Osteoblast (primary cell): Measurements from ENCODE around the gene FAM200A. TPM values are rescaled to one million over a fixed set of nuclear protein-coding genes. Genes with fewer than 3 reads are reported as not detected.
A peak's percentile ranks its signal among the peaks of the same experiment; 100 is the strongest.
"Not testable (repeated sequence)": the region's sequence is repeated elsewhere in the genome, so short reads cannot be mapped to it uniquely, and the experiment has no call there.

Experiments used
- DNase-seq: peaks from one replicate; pipeline ENCODE4 v3.0.0; 2011; ENCODE audit warnings: low spot score, mixed read lengths; ENCODE audit not compliant: insufficient read length; ENCODE audit errors: missing footprints
- H2AFZ ChIP-seq: 2 replicates; pipeline ENCODE4 v1.6.0; 2011; ENCODE audit warnings: mild to moderate bottlenecking, low read length
- H3K27ac ChIP-seq: 2 replicates; pipeline ENCODE4 v1.5.1; 2011; ENCODE audit warnings: mild to moderate bottlenecking, low read depth, low read length, moderate library complexity
- H3K27me3 ChIP-seq: 2 replicates; pipeline ENCODE4 v1.6.0; 2012; ENCODE audit warnings: mild to moderate bottlenecking, control low read depth, inconsistent platforms, low read length, moderate library complexity; ENCODE audit not compliant: insufficient read depth
- H3K36me3 ChIP-seq: 2 replicates; pipeline ENCODE4 v1.5.1; 2011; ENCODE audit warnings: mild to moderate bottlenecking, low read length, control low read depth, moderate library complexity; ENCODE audit not compliant: insufficient read depth
- H3K4me1 ChIP-seq: 2 replicates; pipeline ENCODE4 v1.5.1; 2011; ENCODE audit warnings: mild to moderate bottlenecking, low read length, control low read depth, moderate library complexity; ENCODE audit not compliant: insufficient read depth
- H3K4me2 ChIP-seq: 2 replicates; pipeline ENCODE4 v1.6.0; 2011; ENCODE audit warnings: mild to moderate bottlenecking, low read length; ENCODE audit not compliant: insufficient read depth
- H3K4me3 ChIP-seq: fragments of 200-600 bp; sonication (generic); 3 replicates; pipeline ENCODE4 v1.5.1; 2012; ENCODE audit warnings: mild to moderate bottlenecking, low read length, inconsistent platforms; ENCODE audit not compliant: insufficient read depth
- H3K79me2 ChIP-seq: 2 replicates; pipeline ENCODE4 v1.6.0; 2012; ENCODE audit warnings: mild to moderate bottlenecking, low read length, control low read depth, inconsistent platforms; ENCODE audit not compliant: insufficient read depth
- H3K9me3 ChIP-seq: 2 replicates; pipeline ENCODE4 v1.5.1; 2011; ENCODE audit warnings: low read depth, low read length, control low read depth
- H4K20me1 ChIP-seq: 2 replicates; pipeline ENCODE4 v1.6.0; 2012; ENCODE audit warnings: mild to moderate bottlenecking, low read length, control low read depth; ENCODE audit not compliant: insufficient read depth
- total RNA-seq: library from RNA; depleted of rRNA; stranded (reverse); fragments of >200 nt; gene quantifications from 2 replicates; pipeline ENCODE4 v1.2.3, GENCODE V29; 2012
- TF ChIP-seq, protein P1 (sequence below): IDR thresholded peaks from 2 replicates; pipeline ENCODE4 v1.5.1; 2011; ENCODE audit warnings: mild to moderate bottlenecking, low read depth, low read length, moderate library complexity; ENCODE audit errors: extremely low read depth

FAM200A gene
- total RNA-seq, 1 donor = 7.6 TPM

DNA sequence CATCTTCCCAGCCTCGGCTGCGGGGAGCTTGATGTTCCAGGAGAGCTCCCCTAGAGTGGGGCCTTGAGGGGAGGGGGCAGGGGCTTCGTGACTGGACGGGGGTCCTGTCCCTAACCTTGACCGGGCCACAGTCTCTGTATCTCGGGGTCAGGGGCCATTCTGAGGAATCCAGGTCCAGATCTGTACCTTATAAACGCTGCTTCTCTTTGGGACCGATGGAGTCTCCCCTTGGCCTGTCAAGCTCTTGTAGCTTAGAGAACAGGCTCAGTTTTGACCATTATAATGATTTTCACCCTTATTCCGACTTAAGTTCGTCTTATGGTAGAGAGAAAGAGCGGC, 46.6 kb downstream of the FAM200A start:
- H3K4me3 ChIP-seq = peak overlapping the region; percentile 93
- no peaks in the 10 kb centered on the region for H3K9me3 ChIP-seq
- TF ChIP-seq, protein P1, sequence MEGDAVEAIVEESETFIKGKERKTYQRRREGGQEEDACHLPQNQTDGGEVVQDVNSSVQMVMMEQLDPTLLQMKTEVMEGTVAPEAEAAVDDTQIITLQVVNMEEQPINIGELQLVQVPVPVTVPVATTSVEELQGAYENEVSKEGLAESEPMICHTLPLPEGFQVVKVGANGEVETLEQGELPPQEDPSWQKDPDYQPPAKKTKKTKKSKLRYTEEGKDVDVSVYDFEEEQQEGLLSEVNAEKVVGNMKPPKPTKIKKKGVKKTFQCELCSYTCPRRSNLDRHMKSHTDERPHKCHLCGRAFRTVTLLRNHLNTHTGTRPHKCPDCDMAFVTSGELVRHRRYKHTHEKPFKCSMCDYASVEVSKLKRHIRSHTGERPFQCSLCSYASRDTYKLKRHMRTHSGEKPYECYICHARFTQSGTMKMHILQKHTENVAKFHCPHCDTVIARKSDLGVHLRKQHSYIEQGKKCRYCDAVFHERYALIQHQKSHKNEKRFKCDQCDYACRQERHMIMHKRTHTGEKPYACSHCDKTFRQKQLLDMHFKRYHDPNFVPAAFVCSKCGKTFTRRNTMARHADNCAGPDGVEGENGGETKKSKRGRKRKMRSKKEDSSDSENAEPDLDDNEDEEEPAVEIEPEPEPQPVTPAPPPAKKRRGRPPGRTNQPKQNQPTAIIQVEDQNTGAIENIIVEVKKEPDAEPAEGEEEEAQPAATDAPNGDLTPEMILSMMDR = no peak
- DNase-seq = no peak
- peak overlapping the region; percentile 98 for H3K27ac ChIP-seq
- peaks cover 57% of the 10 kb centered on the region for H3K79me2 ChIP-seq
- no peaks in the 10 kb centered on the region for H4K20me1 ChIP-seq
- peak overlapping the region; percentile 92 for H3K4me2 ChIP-seq
- peaks cover 15% of the 10 kb centered on the region for H3K4me1 ChIP-seq
- H3K27me3 ChIP-seq = no peaks in the 10 kb centered on the region
- peak overlapping the region; percentile 99 for H2AFZ ChIP-seq
- H3K36me3 ChIP-seq = peaks cover 5% of the 10 kb centered on the region

DNA sequence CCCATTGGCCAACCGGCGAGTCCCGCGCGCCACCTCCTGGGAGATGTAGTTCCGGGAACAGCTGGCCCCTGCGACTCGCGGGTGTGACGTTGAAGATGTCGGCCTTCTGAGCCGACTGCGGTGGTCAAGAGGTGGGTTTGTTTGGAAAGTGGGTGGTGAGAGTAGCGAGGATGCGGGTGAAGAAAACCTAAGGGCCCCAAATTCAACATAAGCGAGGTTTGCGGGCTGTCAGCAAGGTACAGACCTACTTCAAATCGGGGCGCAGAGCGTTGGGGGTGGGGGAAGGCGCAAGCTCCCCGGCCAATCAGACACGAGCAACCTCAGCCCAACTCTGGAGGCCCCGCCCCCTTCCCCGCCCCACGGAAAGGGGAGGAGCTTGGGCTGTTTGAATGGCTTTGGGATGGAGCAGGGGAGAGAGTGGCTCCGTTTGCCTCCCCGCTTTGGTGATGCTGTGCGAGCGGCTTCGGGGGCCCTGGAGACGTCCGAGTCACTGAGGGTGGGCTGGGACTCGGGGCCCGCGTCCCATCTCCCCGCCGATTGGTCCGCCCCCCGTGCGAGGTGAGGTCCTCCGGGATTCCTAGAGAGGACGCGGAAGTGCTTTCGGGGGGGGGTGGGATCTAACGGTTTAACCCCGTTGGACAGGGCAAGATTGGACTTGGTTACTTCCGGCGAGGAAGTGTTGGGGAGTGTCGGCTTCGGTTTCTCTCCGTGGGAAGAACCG, 47.2 kb downstream of the FAM200A start, which contains the start of gene ZKSCAN5:
Gene ZKSCAN5, plus strand, starts transcription at position 60 of the 721 bp plus-strand sequence. CDS start 1,383 bp downstream, outside the sequence.
- Histone ChIP-seq H2AFZ (peak within 1 kb of the TSS; percentile 99), H4K20me1 (no peaks in the 10 kb centered on the region), H3K36me3 (peaks cover under 1% of the 10 kb centered on the region), H3K4me2 (peak within 1 kb of the TSS; percentile 92), H3K79me2 (peaks cover 58% of the 10 kb centered on the region), H3K27me3 (no peaks in the 10 kb centered on the region), H3K27ac (peak within 1 kb of the TSS; percentile 98), H3K9me3 (no peaks in the 10 kb centered on the region), H3K4me1 (peaks cover 15% of the 10 kb centered on the region), H3K4me3 (peak within 1 kb of the TSS; percentile 93)
- DNase-seq = peak; percentile 98
- TF ChIP-seq, protein P1 = no peak

DNA sequence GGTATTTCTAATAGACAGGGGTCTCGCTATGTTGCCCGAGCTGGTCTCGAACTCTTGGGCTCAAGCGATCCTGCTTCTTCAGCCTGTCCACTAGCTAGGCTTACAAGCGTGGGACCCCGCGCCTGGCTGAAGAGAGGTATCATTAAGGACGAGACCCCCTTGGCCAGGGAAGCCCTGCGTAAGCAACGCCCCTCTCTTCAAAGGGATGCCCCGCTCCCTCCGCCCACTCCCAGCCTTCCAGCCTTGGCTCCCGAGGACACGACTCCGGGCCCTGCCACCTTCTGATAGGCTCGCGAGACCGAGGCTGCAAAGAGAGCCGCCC, 47.7 kb downstream of the FAM200A start:
- peak; percentile 99 for DNase-seq
- peaks cover 4% of the 10 kb centered on the region for H4K20me1 ChIP-seq
- peak overlapping the region; percentile 99 for H2AFZ ChIP-seq
- H3K4me2 ChIP-seq = peak overlapping the region; percentile 92
- peak overlapping the region; percentile 98 for H3K27ac ChIP-seq
- peaks cover 58% of the 10 kb centered on the region for H3K79me2 ChIP-seq
- TF ChIP-seq, protein P1 = no peak
- H3K27me3 ChIP-seq = no peaks in the 10 kb centered on the region
- H3K9me3 ChIP-seq = no peaks in the 10 kb centered on the region
- H3K4me1 ChIP-seq = peaks cover 15% of the 10 kb centered on the region
- H3K36me3 ChIP-seq = no peaks in the 10 kb centered on the region
- H3K4me3 ChIP-seq = peak overlapping the region; percentile 93

DNA sequence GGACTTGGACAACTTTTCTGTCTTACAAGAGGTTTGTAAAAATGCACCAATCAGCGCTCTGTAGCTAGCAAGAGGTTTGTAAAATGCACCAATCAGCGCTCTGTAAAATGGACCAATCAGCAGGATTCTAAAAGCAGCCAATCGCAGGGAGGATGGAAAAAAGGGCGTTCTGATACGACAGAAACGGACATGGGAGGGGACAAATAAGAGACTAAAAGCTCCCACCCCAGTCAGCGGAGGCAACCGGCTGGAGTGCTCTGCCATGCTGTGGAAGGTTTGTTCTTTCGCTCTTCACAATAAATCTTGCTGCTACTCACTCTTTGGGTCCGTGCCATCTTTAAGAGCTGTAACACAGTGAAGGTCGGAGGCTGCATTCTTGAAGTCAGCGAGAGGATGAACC, 50.7 kb downstream of the FAM200A start:
- not testable (repeated sequence) for H3K27me3 ChIP-seq, H3K27ac ChIP-seq, DNase-seq, H2AFZ ChIP-seq, H3K9me3 ChIP-seq
- H4K20me1 ChIP-seq = peaks cover 17% of the 10 kb centered on the region
- peak overlapping the region; percentile 97 for H3K4me3 ChIP-seq
- H3K36me3 ChIP-seq = peaks cover 10% of the 10 kb centered on the region
- H3K4me1 ChIP-seq = peaks cover 19% of the 10 kb centered on the region
- peak overlapping the region; percentile 99 for H3K4me2 ChIP-seq
- peaks cover 63% of the 10 kb centered on the region for H3K79me2 ChIP-seq
